H9 (cell line): Measurements from ENCODE around the gene LIX1L. TPM values are rescaled to one million over a fixed set of nuclear protein-coding genes. Genes with fewer than 3 reads are reported as not detected.
A peak's percentile ranks its signal among the peaks of the same experiment; 100 is the strongest.

Experiments used
- DNase-seq: peaks from one replicate; pipeline ENCODE4 v3.0.0-alpha.2; 2017
- H2AFZ ChIP-seq: one replicate; pipeline ENCODE4 v1.6.1; 2013; ENCODE audit warnings: mild to moderate bottlenecking, low read length, control low read depth, moderate library complexity
- H2AK5ac ChIP-seq: 2 replicates; pipeline ENCODE4 v1.6.1; 2013; ENCODE audit warnings: low read length, control low read depth, mixed read lengths; ENCODE audit not compliant: insufficient read length
- H2BK120ac ChIP-seq: one replicate; pipeline ENCODE4 v1.6.1; 2013; ENCODE audit warnings: low read depth, mild to moderate bottlenecking, low read length, control low read depth, inconsistent platforms; ENCODE audit not compliant: poor library complexity, severe bottlenecking
- H2BK12ac ChIP-seq: 2 replicates; pipeline ENCODE4 v1.6.1; 2013; ENCODE audit warnings: low read length, control low read depth, mixed read lengths, low read depth; ENCODE audit not compliant: insufficient read length
- H2BK15ac ChIP-seq: 2 replicates; pipeline ENCODE4 v1.6.1; 2013; ENCODE audit warnings: low read depth, low read length, control low read depth
- H2BK20ac ChIP-seq: one replicate; pipeline ENCODE4 v1.6.1; 2013; ENCODE audit warnings: low read depth, mild to moderate bottlenecking, low read length, control low read depth, inconsistent platforms; ENCODE audit not compliant: poor library complexity, severe bottlenecking
- H2BK5ac ChIP-seq: 2 replicates; pipeline ENCODE4 v1.6.1; 2013; ENCODE audit warnings: low read length, control low read depth, mixed read lengths; ENCODE audit not compliant: insufficient read length
- H3K14ac ChIP-seq: 2 replicates; pipeline ENCODE4 v1.6.1; 2013; ENCODE audit warnings: low read length, control low read depth; ENCODE audit not compliant: insufficient read depth
- H3K18ac ChIP-seq: 2 replicates; pipeline ENCODE4 v1.6.1; 2013; ENCODE audit warnings: low read depth, mild to moderate bottlenecking, mixed read lengths, low read length, control low read depth; ENCODE audit not compliant: insufficient read length
- H3K23ac ChIP-seq: 2 replicates; pipeline ENCODE4 v1.6.1; 2013; ENCODE audit warnings: low read length, control low read depth, mixed read lengths, low read depth; ENCODE audit not compliant: insufficient read length
- H3K23me2 ChIP-seq: 2 replicates; pipeline ENCODE4 v1.6.1; 2013; ENCODE audit warnings: low read depth, mild to moderate bottlenecking, mixed read lengths, low read length, control low read depth; ENCODE audit not compliant: insufficient read length, poor library complexity, severe bottlenecking
- H3K27ac ChIP-seq: 2 replicates; pipeline ENCODE4 v1.5.1; 2013; ENCODE audit warnings: low read length, control low read depth, mixed read lengths, low read depth; ENCODE audit not compliant: insufficient read length
- H3K27me3 ChIP-seq: 2 replicates; pipeline ENCODE4 v1.6.1; 2013; ENCODE audit warnings: low read length, control low read depth, inconsistent platforms; ENCODE audit not compliant: insufficient read depth
- H3K4ac ChIP-seq: 2 replicates; pipeline ENCODE4 v1.6.1; 2013; ENCODE audit warnings: low read depth, mild to moderate bottlenecking, control low read depth, inconsistent platforms, low read length, moderate library complexity
- H3K4me1 ChIP-seq: 2 replicates; pipeline ENCODE4 v1.6.1; 2013; ENCODE audit warnings: low read length, control low read depth, inconsistent platforms; ENCODE audit not compliant: insufficient read depth
- H3K4me2 ChIP-seq: 2 replicates; pipeline ENCODE4 v1.6.1; 2013; ENCODE audit warnings: low read length, control low read depth, mixed read lengths; ENCODE audit not compliant: insufficient read length, insufficient read depth
- H3K56ac ChIP-seq: 2 replicates; pipeline ENCODE4 v1.6.1; 2013; ENCODE audit warnings: low read depth, mild to moderate bottlenecking, mixed read lengths, low read length, control low read depth; ENCODE audit not compliant: insufficient read length
- H3K79me1 ChIP-seq: 2 replicates; pipeline ENCODE4 v1.6.1; 2013; ENCODE audit warnings: low read depth, mild to moderate bottlenecking, moderate library complexity, low read length, control low read depth, inconsistent platforms; ENCODE audit not compliant: insufficient read depth, poor library complexity, severe bottlenecking
- H3K79me2 ChIP-seq: 2 replicates; pipeline ENCODE4 v1.6.1; 2013; ENCODE audit warnings: low read length, control low read depth, inconsistent platforms; ENCODE audit not compliant: insufficient read depth
- H3K9ac ChIP-seq: 2 replicates; pipeline ENCODE4 v1.6.1; 2013; ENCODE audit warnings: low read length, control low read depth, mixed read lengths; ENCODE audit not compliant: insufficient read length; ENCODE audit errors: extremely low read depth
- H3K9me3 ChIP-seq: one replicate; pipeline ENCODE4 v1.6.1; 2013; ENCODE audit warnings: low read depth, low read length, inconsistent platforms; ENCODE audit not compliant: control insufficient read depth
- H3T11ph ChIP-seq: one replicate; pipeline ENCODE4 v1.6.1; 2013; ENCODE audit warnings: mild to moderate bottlenecking, low read length, control low read depth, inconsistent platforms
- H4K20me1 ChIP-seq: one replicate; pipeline ENCODE4 v1.6.1; 2013; ENCODE audit not compliant: control insufficient read depth, insufficient read length, insufficient read depth
- H4K5ac ChIP-seq: 2 replicates; pipeline ENCODE4 v1.6.1; 2013; ENCODE audit warnings: low read depth, mild to moderate bottlenecking, mixed read lengths, low read length, control low read depth; ENCODE audit not compliant: insufficient read length
- H4K8ac ChIP-seq: replicated peaks from 2 replicates; pipeline ENCODE4 v1.6.1; 2013; ENCODE audit warnings: low read length, control low read depth, mixed read lengths, low read depth; ENCODE audit not compliant: insufficient read length
- H4K91ac ChIP-seq: 2 replicates; pipeline ENCODE4 v1.6.1; 2013; ENCODE audit warnings: low read depth, mild to moderate bottlenecking, moderate library complexity, mixed read lengths, low read length, control low read depth; ENCODE audit not compliant: insufficient read length
- H3K27ac Mint-ChIP-seq, 3 experiments: 2 replicates in 2 of 3; 3 replicates in 1 of 3; pipeline ENCODE4 v1.8.0; 2020 to 2021; ENCODE audit warnings: mixed read lengths in 3 of 3, mild to moderate bottlenecking in 1 of 3, moderate library complexity in 1 of 3
- H3K27me3 Mint-ChIP-seq: 2 replicates; pipeline ENCODE4 v1.8.0; 2021; ENCODE audit warnings: low read depth, mild to moderate bottlenecking, moderate library complexity, mixed read lengths
- H3K36me3 Mint-ChIP-seq, 3 experiments: 2 replicates in 2 of 3; 3 replicates in 1 of 3; pipeline ENCODE4 v1.8.0; 2020 to 2021; ENCODE audit warnings: low read depth in 3 of 3, mixed read lengths in 3 of 3; ENCODE audit not compliant: insufficient read depth in 1 of 3
- H3K4me1 Mint-ChIP-seq, 2 experiments: 2 replicates each; pipeline ENCODE4 v1.8.0; 2020; ENCODE audit warnings: mixed read lengths in 2 of 2
- H3K4me3 Mint-ChIP-seq, 2 experiments: 2 replicates in 1 of 2; 3 replicates in 1 of 2; pipeline ENCODE4 v1.8.0; 2020 to 2021; ENCODE audit warnings: mild to moderate bottlenecking in 2 of 2, mixed read lengths in 2 of 2, moderate library complexity in 1 of 2
- H3K9me3 Mint-ChIP-seq, 2 experiments: 2 replicates in 1 of 2; 3 replicates in 1 of 2; pipeline ENCODE4 v1.8.0; 2020; ENCODE audit warnings: mild to moderate bottlenecking in 2 of 2, mixed read lengths in 2 of 2, moderate library complexity in 1 of 2
- WGBS: extraction: QIAGEN DNeasy Blood & Tissue Kit; methylation state at CpG from one replicate; pipeline ENCODE4 v1.1.7; 2013; ENCODE audit warnings: missing lambda C conversion rate, low lambda C conversion rate, mixed read lengths; ENCODE audit not compliant: insufficient read length; ENCODE audit errors: extremely low coverage; 5-methylcytosine and 5-hydroxymethylcytosine counted together
- total RNA-seq: library from RNA; stranded (reverse); gene quantifications from 2 replicates; pipeline ENCODE4 v1.2.1, GENCODE V29; 2021
- TF ChIP-seq, protein P1 (sequence below): fragments of 200-600 bp; sonication (generic); conservative IDR thresholded peaks from 3 replicates; pipeline ENCODE4 v1.8.0; 2021; ENCODE audit warnings: antibody characterized with exemption, mild to moderate bottlenecking

The LIX1L gene
- total RNA-seq, 1 experiment from 2014 or later, result 5.9 TPM

DNA sequence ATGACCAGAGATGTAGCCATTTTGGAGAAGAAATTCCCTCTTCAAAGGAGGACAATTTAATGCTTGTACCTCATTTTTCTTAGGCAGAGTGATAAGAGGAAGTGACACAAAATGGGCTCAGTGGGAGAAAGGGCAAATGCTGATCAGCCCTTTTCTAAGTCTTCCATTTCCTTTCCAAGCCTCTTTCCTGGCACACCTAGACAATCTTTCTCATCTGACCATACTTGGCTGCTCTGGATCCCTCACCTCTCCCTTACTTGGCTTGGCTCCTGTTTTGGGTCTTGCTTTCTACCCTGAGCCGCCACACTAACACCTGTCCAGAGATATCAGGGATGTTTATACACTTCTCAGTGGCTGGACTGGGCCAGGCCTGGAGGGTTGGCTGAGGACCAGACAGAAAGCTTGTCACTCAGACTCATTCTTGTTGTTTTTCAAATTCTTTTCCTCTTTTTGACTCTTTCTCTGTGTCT, 25.4 kb upstream of the LIX1L start:
- no peak overlapping the region for H4K91ac ChIP-seq
- no peak overlapping the region for H2AFZ ChIP-seq
- TF ChIP-seq, protein P1, sequence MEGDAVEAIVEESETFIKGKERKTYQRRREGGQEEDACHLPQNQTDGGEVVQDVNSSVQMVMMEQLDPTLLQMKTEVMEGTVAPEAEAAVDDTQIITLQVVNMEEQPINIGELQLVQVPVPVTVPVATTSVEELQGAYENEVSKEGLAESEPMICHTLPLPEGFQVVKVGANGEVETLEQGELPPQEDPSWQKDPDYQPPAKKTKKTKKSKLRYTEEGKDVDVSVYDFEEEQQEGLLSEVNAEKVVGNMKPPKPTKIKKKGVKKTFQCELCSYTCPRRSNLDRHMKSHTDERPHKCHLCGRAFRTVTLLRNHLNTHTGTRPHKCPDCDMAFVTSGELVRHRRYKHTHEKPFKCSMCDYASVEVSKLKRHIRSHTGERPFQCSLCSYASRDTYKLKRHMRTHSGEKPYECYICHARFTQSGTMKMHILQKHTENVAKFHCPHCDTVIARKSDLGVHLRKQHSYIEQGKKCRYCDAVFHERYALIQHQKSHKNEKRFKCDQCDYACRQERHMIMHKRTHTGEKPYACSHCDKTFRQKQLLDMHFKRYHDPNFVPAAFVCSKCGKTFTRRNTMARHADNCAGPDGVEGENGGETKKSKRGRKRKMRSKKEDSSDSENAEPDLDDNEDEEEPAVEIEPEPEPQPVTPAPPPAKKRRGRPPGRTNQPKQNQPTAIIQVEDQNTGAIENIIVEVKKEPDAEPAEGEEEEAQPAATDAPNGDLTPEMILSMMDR, result no peak
- H3T11ph ChIP-seq, result no peak overlapping the region
- H3K14ac ChIP-seq, result no peak overlapping the region
- H3K79me1 ChIP-seq, result no peaks in the 10 kb centered on the region
- no peak overlapping the region for H2BK120ac ChIP-seq
- Mint-ChIP-seq H3K9me3 (no peaks in the 10 kb centered on the region), H3K27ac (peak overlapping the region in 1 of 3 experiments; percentile 31; a peak in 1 of 7 replicates), H3K4me1 (peaks cover 23 to 28% of the 10 kb centered on the region in 2 experiments), H3K36me3 (no peaks in the 10 kb centered on the region), H3K4me3 (no peak overlapping the region; a peak in 1 of 5 replicates), H3K27me3 (peaks cover 5% of the 10 kb centered on the region)
- H3K4me1 ChIP-seq, result peaks cover 17% of the 10 kb centered on the region
- no peak overlapping the region for H3K4me2 ChIP-seq
- H3K9ac ChIP-seq, result no peak overlapping the region
- no peak overlapping the region for H4K8ac ChIP-seq
- H2BK12ac ChIP-seq, result no peak overlapping the region
- no peak for DNase-seq
- no peak overlapping the region for H4K5ac ChIP-seq
- H3K23ac ChIP-seq, result no peak overlapping the region
- H3K27ac ChIP-seq, result no peak overlapping the region
- no peak overlapping the region for H3K18ac ChIP-seq
- H3K4ac ChIP-seq, result no peak overlapping the region
- no peak overlapping the region for H2BK5ac ChIP-seq
- no peaks in the 10 kb centered on the region for H3K9me3 ChIP-seq
- H3K79me2 ChIP-seq, result no peaks in the 10 kb centered on the region
- H3K56ac ChIP-seq, result no peak overlapping the region
- no peak overlapping the region for H2BK15ac ChIP-seq
- no peaks in the 10 kb centered on the region for H3K27me3 ChIP-seq
- H2AK5ac ChIP-seq, result no peak overlapping the region
- WGBS, result no CpG with 5 or more reads among the region's 1 CpG
- H3K23me2 ChIP-seq, result no peaks in the 10 kb centered on the region
- no peak overlapping the region for H2BK20ac ChIP-seq
- no peaks in the 10 kb centered on the region for H4K20me1 ChIP-seq
